Femur (tissue), 1 donor: ENCODE measurements around the gene APOE.
"Not testable (repeated sequence)": the region's sequence is repeated elsewhere in the genome, so short reads cannot be mapped to it uniquely, and the experiment has no call there.

Source experiments
- DNase-seq: peaks from one replicate; pipeline ENCODE4 v3.0.0-alpha.2; 2017

APOE gene

DNA sequence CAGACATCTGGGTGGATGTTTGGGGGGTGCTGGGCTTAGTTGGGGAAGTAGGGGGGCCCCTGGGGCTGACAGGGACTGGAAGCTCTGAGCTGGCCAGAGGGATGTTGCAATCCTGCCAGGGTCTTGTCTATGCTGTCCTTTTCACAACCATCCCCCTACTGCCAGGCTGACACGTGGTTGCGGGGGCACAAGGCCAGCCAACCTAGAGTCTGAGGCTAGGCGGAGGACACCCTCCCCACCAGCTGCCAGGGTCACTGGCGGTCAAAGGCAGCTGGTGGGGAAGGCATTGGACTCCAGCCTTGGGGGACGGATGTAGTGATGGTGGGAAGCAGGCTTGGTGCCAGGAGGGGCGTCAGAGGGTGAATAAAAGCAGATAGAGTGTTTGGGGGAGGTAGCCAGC lies 7.3 kb downstream of the APOE start:
- DNase-seq, result peak; percentile 83

- DNase-seq, result not testable (repeated sequence)
Observed at GRCh38 chr19:44913512-44914432, 8.2 kb downstream of the APOE start.

GRCh38 chr19:44914433-44915206 lies 9.0 kb downstream of the APOE start, which contains the start of gene APOC1:
Gene APOC1, plus strand, starts transcription at chr19:44914608. Its CDS starts 284 bp downstream, at chr19:44914892.
- peak; percentile 95 for DNase-seq

- DNase-seq, result no peak
Observed at GRCh38 chr19:44924243-44924725, 18.7 kb downstream of the APOE start.

DNA sequence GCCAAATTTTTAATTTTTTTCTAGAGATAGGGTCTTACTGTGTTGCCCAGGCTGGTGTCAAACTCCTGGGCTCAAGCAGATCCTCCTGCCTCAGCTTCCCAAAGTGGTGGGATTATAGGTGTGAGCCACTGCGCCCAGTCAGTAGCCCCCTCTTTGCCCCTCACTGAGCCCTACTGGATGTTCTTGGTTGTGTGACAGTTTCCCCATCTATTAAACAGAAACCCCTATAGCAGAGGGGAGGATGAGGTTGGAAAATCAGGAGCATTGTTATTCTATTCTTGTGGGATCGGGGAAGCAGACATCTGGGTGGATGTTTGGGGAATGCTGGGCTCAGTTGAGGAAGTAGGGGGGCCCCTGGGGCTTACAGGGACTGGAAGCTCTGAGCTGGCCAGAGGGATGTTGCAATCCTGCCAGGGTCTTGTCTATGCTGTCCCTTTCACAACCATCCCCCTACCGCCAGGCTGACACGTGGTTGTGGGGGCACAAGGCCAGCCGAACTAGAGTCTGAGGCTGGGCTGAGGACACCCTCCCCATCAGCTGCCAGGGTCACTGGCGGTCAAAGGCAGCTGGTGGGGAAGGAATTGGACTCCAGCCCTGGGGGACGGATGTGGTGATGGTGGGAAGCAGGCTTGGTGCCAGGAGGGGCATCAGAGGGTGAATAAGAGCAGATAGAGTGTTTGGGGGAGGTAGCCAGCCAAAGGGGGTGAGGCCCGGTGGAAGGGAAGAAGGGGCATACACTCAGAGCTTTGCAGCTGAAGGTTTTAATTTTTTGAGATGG lies 19.7 kb downstream of the APOE start:
- peak; percentile 89 for DNase-seq

GRCh38 chr19:44926245-44927077 lies 20.9 kb downstream of the APOE start:
- not testable (repeated sequence) for DNase-seq

- no peak for DNase-seq
Observed at GRCh38 chr19:44927746-44928145, 22.1 kb downstream of the APOE start.

DNA sequence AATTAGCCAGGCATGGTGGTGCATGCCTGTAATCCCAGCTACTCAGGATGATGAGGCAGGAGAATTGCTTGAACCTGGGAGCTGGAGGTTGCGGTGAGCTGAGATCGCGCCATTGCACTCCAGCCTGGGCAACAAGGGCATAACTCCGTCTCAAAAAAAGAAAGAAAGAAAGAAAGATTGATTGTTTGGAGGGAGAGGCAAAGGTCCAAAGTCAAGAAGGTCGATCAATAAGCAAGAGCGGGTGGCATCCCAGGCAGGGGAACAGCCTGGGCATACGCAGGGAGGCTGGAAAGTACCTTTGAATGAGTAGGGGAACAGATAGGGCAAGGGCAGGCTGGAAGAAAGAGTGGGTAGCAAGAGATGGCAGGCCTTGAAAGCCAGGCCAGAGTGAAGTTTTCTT lies 24.5 kb downstream of the APOE start:
- DNase-seq, result no peak

DNA sequence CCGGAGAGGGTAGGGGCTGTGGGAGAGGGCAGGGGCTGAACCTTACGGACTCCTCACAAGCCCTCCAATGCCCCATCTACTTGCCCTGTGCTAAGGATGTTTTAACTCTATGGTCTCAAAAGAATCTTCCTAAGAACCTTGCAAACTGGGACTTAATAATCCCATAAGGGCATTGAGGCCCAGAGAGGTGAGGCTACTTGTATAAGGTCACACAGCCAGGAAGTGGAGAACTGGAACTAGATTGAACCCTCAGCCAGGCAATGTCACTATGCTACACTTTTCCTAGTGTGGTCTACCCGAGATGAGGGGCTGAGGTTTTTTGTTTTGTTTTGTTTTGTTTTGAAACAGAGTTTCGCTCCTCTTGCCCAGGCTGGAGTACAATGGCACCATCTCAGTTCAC lies 25.9 kb downstream of the APOE start:
- DNase-seq, result no peak

- no peak for DNase-seq
Observed at GRCh38 chr19:44939668-44940067, 34.1 kb downstream of the APOE start.

DNA sequence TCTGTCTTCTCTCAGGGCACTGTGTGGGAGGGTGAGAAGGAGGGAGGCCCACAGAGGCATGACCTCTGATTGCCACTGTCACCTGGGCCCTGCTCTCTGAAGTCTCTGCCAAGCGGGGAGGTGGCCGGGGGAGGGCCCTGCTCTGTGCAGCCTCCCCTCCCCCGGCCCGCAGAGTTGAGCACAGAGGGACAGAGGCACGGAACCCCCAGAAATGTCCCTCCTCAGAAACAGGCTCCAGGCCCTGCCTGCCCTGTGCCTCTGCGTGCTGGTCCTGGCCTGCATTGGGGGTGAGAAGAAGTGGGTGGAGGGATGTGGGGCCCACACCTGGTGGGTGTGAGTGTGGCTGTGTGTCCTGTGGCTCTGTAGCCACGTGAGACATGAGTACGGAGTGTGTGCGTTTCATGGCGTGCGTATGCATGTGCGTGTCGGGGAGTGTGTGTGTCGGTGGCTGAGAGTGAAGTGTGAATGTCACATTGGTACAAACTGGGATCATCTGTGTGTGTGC lies 36.5 kb downstream of the APOE start, which contains the start of gene APOC4:
TSS of gene APOC4 (plus strand) at position 171 of the 505 bp plus-strand sequence. CDS start at position 212, 41 bp downstream.
- DNase-seq, result no peak

DNA sequence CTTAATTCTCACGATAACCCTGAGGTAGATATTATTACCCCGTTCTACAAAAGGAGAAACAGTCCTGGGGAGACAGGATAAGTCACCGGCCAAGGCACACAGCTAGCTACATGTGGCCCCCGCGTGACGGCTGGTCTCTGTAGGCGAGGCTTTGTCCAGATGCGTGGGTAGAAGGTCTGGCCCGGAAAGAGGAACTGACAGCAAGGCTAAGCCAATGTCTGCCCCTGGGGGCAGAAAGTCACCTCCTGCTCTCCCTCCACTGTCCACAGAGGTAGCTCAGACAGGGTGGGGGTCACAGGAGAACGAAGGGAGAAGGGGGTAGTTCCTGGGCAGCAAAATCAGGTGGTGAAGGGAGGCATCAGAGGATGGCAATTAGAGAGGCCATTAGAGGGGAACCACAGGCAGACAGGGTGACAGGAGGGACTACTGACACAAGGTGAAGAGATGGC lies 38.2 kb downstream of the APOE start:
- no peak for DNase-seq

DNA sequence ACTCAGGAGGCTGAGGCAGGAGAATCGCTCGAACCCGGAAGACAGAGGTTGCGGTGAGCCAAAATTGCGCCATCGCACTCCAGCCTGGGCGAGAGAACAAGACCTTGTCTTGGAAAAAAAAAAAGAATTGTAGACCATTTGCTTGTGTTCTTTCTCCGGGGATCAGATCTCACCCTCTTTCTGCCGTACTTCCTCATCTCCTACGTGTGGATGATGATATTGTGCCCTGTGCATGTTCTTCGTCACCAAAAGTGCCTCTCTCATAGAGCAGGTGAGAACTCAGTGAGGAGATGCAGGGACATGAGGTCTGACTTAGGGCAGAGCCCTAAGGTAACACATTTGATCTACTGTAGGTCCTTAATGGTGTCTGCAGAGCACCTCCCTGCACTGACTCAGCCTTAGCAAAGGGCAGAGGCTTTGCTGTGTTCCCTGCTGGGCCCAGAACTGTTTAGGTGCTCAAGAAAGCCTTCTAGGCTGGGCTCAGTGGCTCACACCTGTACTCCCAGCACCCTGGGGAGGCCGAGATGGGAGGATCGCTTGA lies 41.5 kb downstream of the APOE start:
- DNase-seq, result no peak

DNA sequence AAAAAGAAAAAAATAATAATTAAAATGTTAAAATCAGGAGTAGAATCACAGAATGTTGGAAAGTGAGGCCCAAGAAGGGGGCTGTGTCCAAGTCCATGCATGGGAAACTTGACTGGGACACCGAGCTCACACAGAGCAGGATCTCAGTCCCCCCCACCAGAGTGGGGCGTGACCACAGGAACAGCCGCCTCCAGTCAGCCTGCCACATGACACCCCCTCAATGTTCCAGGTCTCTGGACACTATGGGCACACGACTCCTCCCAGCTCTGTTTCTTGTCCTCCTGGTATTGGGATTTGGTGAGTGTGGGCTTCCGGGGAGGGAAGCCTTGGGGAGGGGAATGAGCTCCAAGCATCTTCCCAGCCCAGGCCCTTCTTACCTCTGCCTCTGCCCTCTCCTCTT lies 42.6 kb downstream of the APOE start:
- no peak for DNase-seq

- DNase-seq, result no peak
Observed at GRCh38 chr19:44948763-44949374, 43.3 kb downstream of the APOE start.

DNA sequence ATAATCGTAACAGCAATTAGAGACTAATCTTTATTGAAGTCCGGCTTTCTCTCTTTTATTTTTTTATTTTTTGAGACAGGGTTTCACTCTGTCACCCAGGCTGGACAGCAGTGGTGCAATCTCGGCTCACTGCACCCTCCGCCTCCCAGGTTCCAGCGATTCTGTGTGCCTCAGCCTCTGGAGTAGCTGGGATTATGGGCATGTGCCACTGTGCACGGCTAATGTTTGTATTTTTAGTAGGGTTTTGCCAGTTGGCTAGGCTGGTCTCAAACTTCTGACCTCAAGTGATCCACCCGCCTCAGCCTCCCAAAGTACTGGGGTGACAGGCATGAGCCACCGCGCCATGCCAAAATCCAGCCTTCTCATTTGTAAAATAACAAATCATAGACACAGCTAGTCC lies 44.0 kb downstream of the APOE start:
- DNase-seq, result no peak

DNA sequence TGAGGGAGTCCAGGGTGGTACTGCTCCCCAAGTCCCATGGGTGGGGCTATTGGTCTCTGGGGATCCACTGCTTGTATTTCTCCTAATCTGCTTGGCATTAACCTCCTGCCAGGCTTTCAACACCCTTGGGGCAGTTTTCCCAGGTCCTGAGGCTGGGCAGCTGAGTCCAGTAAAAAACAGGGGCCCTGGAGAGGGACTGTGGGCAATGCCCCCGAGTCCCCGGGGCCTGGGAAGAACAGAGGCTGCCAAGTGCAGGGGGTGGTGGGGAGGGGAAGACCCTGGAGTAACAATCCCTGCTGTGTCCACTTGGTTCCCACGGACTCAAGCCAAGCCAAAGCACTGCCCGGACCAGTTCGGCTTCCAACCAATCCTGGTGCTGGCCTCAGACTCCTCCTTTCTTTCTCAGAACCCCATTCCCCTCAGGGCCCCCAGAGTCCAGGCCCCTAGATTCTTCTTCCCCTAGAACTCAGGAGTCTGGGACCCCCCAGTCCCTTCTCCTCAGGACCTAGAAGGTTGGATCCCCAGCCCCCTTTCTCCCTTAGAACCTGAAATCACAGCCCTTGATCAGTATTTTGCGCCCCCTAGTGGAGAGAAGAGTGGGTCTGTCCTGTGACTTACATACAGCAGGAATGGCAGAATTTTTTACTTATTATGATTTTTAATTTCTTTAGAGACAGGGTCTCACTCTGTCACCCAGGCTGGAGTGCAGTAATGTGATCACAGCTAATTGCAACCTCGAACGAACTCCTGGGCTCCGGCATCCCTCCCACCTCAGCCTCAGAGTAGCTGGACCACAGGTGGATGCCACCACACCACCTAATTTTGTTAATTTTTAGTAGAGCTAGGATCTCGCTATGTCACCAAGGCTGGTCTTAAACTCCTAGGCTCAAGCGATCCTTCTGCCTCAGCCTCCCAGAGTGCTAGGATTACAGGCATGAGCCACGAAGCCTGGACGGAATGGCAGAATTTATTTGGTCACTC lies 45.9 kb downstream of the APOE start:
- DNase-seq, result peak; percentile 70

DNA sequence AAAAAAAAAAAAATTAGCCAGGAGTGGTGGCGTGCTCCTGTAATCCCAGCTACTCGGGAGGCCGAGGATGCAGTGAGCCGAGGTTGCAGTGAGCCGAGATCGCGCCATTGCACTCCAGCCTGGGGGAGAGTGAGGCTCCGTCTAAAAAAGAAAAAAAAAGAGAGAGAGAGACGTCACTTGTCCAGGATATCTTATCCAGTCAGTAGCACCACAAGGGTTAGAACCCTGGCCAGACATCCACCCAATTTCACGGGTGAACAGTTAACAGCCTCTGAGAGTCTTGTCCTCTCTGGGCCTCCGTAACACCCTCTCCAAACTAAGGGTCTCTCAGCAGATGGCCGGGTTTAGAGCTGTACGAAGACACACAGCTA lies 48.7 kb downstream of the APOE start:
- no peak for DNase-seq
